ENCODE measurements around the gene PTGIS. TPM values are rescaled to one million over a fixed set of nuclear protein-coding genes. Genes with fewer than 3 reads are reported as not detected.

The PTGIS gene
- total RNA-seq, 1 donor, result 89.8 TPM

DNA sequence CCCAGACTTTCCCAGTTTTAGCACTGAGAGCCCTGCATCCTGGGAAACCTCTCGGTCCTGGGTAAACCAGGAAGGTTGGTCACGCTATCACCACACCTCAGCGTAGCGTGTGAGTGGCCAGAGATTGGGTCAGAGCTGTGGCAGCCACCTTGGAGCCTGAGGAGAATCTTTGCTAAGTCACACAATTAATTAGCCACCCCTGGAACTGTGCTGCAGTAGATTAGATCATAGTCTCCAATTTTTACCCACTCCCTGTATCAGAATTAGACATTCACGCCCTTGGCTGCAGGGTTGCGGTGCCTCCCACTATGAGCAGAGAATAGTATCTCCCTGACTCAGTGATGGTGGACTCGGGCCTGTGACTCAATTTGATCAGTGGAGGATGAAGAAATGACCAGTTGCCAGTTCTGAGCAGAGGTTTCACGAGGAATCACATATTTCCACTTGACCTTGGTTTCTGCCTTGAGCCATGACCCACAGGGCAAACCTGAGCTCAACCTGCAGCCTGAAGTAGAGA lies 6.0 kb upstream of the PTGIS start:
- H3K36me3 ChIP-seq (ENCODE audit: insufficient read depth, low read length), result no peaks in the 10 kb centered on the region
- H3K9me3 ChIP-seq (ENCODE audit: low read depth, low read length), result peaks cover 2% of the 10 kb centered on the region
- no peak overlapping the region for H3K4me2 ChIP-seq (ENCODE audit: insufficient read depth, low read length)
- TF ChIP-seq, protein P1, sequence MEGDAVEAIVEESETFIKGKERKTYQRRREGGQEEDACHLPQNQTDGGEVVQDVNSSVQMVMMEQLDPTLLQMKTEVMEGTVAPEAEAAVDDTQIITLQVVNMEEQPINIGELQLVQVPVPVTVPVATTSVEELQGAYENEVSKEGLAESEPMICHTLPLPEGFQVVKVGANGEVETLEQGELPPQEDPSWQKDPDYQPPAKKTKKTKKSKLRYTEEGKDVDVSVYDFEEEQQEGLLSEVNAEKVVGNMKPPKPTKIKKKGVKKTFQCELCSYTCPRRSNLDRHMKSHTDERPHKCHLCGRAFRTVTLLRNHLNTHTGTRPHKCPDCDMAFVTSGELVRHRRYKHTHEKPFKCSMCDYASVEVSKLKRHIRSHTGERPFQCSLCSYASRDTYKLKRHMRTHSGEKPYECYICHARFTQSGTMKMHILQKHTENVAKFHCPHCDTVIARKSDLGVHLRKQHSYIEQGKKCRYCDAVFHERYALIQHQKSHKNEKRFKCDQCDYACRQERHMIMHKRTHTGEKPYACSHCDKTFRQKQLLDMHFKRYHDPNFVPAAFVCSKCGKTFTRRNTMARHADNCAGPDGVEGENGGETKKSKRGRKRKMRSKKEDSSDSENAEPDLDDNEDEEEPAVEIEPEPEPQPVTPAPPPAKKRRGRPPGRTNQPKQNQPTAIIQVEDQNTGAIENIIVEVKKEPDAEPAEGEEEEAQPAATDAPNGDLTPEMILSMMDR (IDR thresholded peaks at IDR 0.05; ENCODE audit: extremely low read depth, low read depth, low read length), result no peak
- H3K4me3 ChIP-seq (ENCODE audit: insufficient read depth, low read length), result no peak overlapping the region
- H3K27me3 ChIP-seq (ENCODE audit: insufficient read depth, low read length), result peaks cover 10% of the 10 kb centered on the region
- H3K4me1 ChIP-seq (ENCODE audit: insufficient read depth, low read length), result peaks cover 18% of the 10 kb centered on the region
- H3K79me2 ChIP-seq (ENCODE audit: insufficient read depth, low read length), result no peaks in the 10 kb centered on the region
- H4K20me1 ChIP-seq (ENCODE audit: insufficient read depth, low read length), result no peaks in the 10 kb centered on the region
- peak; percentile 95 for DNase-seq (ENCODE audit: insufficient read length, low spot score, missing footprints)
- peak overlapping the region; percentile 58 for H3K27ac ChIP-seq (ENCODE audit: low read depth, low read length)
- no peak overlapping the region for H2AFZ ChIP-seq (ENCODE audit: low read length)

DNA sequence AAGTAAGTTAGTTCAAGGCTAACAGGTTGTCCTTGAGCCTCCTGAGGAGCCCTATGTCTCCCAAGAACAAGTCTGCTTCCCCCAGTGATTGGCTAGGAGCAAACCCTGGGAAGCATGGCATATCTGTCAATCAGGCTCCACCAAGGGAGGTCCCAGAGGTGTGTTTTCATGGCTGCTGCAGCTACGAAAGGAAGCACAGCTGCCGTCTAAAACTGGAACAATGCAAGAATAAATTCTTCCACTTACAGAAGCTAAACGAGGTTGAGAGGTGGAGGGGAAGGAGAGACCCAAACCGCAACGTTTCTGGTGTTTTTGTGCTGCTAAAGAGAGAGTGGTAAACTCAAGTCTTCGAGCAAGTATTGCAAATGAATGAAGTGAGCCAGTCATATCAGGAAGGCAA lies 4.9 kb upstream of the PTGIS start:
- no peaks in the 10 kb centered on the region for H3K79me2 ChIP-seq (ENCODE audit: insufficient read depth, low read length)
- H3K27me3 ChIP-seq (ENCODE audit: insufficient read depth, low read length), result peaks cover 16% of the 10 kb centered on the region
- no peak overlapping the region for H3K4me3 ChIP-seq (ENCODE audit: insufficient read depth, low read length)
- DNase-seq (ENCODE audit: insufficient read length, low spot score, missing footprints), result no peak
- peaks cover 2% of the 10 kb centered on the region for H3K9me3 ChIP-seq (ENCODE audit: low read depth, low read length)
- H3K36me3 ChIP-seq (ENCODE audit: insufficient read depth, low read length), result no peaks in the 10 kb centered on the region
- TF ChIP-seq, protein P1 (IDR thresholded peaks at IDR 0.05; ENCODE audit: extremely low read depth, low read depth, low read length), result no peak
- H2AFZ ChIP-seq (ENCODE audit: low read length), result no peak overlapping the region
- H3K4me1 ChIP-seq (ENCODE audit: insufficient read depth, low read length), result peaks cover 18% of the 10 kb centered on the region
- no peak overlapping the region for H3K4me2 ChIP-seq (ENCODE audit: insufficient read depth, low read length)
- no peak overlapping the region for H3K27ac ChIP-seq (ENCODE audit: low read depth, low read length)
- no peaks in the 10 kb centered on the region for H4K20me1 ChIP-seq (ENCODE audit: insufficient read depth, low read length)

DNA sequence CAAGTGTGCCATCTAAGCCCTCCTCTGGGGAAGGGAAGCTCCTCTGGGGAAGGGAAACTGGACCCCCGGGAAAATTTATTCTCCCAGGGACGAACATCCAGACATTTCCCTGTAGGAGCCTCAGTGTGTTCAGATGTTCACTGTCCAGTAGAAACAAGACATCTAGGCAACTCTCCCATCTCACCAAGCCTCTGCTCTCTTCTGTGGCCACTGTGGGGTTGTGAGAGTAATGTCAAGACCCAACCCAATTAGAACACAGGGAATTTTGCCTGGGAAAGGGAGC lies 3.6 kb upstream of the PTGIS start:
- Histone ChIP-seq H3K79me2 (ENCODE audit: insufficient read depth, low read length) (no peaks in the 10 kb centered on the region), H2AFZ (ENCODE audit: low read length) (no peak overlapping the region), H3K36me3 (ENCODE audit: insufficient read depth, low read length) (no peaks in the 10 kb centered on the region), H3K27ac (ENCODE audit: low read depth, low read length) (no peak overlapping the region), H3K4me2 (ENCODE audit: insufficient read depth, low read length) (no peak overlapping the region), H3K9me3 (ENCODE audit: low read depth, low read length) (peaks cover 1% of the 10 kb centered on the region), H4K20me1 (ENCODE audit: insufficient read depth, low read length) (no peaks in the 10 kb centered on the region), H3K4me1 (ENCODE audit: insufficient read depth, low read length) (peaks cover 22% of the 10 kb centered on the region), H3K27me3 (ENCODE audit: insufficient read depth, low read length) (peaks cover 16% of the 10 kb centered on the region), H3K4me3 (ENCODE audit: insufficient read depth, low read length) (no peak overlapping the region)
- DNase-seq (ENCODE audit: insufficient read length, low spot score, missing footprints), result peak; percentile 13
- TF ChIP-seq, protein P1 (IDR thresholded peaks at IDR 0.05; ENCODE audit: extremely low read depth, low read depth, low read length), result no peak

DNA sequence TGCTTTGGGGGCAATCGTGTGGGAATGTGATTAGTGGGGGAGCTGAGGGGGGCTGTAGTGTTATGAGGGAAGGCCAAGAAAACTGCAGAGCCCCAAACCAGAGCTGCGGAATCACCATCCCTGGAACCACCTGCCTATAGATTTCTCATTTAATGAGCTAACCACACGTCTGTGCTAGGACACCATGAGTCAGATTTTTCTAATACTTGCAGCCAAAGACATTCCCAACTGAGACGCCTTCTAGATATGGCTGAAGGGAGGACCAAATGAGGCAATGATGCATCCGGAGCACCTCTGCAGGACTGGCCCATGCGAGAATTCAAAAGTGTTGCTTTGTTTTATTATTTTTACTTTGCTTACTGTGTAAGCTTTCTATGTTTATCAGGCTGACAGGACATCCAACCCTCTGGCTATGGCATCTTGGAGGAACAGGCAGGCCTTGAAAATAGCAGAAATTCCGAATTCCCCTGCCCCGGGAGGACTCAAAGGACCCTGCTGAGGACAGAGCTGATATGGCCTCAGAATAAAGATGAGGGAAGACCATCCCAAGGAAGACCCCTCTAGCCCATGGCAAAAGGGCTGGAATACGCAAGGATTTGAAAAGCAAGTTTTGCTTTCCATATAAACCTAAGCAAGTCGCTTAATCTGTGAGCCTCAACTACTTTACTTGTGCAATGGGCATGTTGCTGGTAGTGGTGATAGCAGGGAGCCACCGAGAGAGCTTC lies 3.1 kb upstream of the PTGIS start:
- no peak overlapping the region for H3K4me3 ChIP-seq (ENCODE audit: insufficient read depth, low read length)
- peaks cover 22% of the 10 kb centered on the region for H3K4me1 ChIP-seq (ENCODE audit: insufficient read depth, low read length)
- no peak overlapping the region for H3K27ac ChIP-seq (ENCODE audit: low read depth, low read length)
- TF ChIP-seq, protein P1 (IDR thresholded peaks at IDR 0.05; ENCODE audit: extremely low read depth, low read depth, low read length), result no peak
- H3K79me2 ChIP-seq (ENCODE audit: insufficient read depth, low read length), result no peaks in the 10 kb centered on the region
- no peaks in the 10 kb centered on the region for H3K36me3 ChIP-seq (ENCODE audit: insufficient read depth, low read length)
- peak; percentile 87 for DNase-seq (ENCODE audit: insufficient read length, low spot score, missing footprints)
- no peak overlapping the region for H2AFZ ChIP-seq (ENCODE audit: low read length)
- H4K20me1 ChIP-seq (ENCODE audit: insufficient read depth, low read length), result no peaks in the 10 kb centered on the region
- H3K9me3 ChIP-seq (ENCODE audit: low read depth, low read length), result no peaks in the 10 kb centered on the region
- no peak overlapping the region for H3K4me2 ChIP-seq (ENCODE audit: insufficient read depth, low read length)
- H3K27me3 ChIP-seq (ENCODE audit: insufficient read depth, low read length), result peaks cover 16% of the 10 kb centered on the region
